ENCODE measurements around the gene POU2F3.

The POU2F3 gene

GRCh38 chr11:120239713-120240640 lies at the start of gene POU2F3:
TSS of gene POU2F3 (plus strand) at chr11:120240140. CDS start at chr11:120240344, 204 bp downstream.
- DNase-seq (ENCODE audit: low spot score): no peak

- no peak for DNase-seq (ENCODE audit: low spot score)
Measured at GRCh38 chr11:120191058-120191457, 48.9 kb upstream of the POU2F3 start.

- DNase-seq (ENCODE audit: low spot score): no peak
Measured at GRCh38 chr11:120192831-120193625, 46.9 kb upstream of the POU2F3 start.

- no peak for DNase-seq (ENCODE audit: low spot score)
Measured at GRCh38 chr11:120194166-120194565, 45.8 kb upstream of the POU2F3 start.

- DNase-seq (ENCODE audit: low spot score): no peak
Measured at GRCh38 chr11:120195601-120196320, 44.2 kb upstream of the POU2F3 start.

GRCh38 chr11:120196826-120197225 lies 43.1 kb upstream of the POU2F3 start:
- DNase-seq (ENCODE audit: low spot score): no peak

- DNase-seq (ENCODE audit: low spot score): no peak
Measured at GRCh38 chr11:120197251-120197891, 42.6 kb upstream of the POU2F3 start.

- no peak for DNase-seq (ENCODE audit: low spot score)
Measured at GRCh38 chr11:120197977-120198376, 42.0 kb upstream of the POU2F3 start.

GRCh38 chr11:120198403-120198786 lies 41.5 kb upstream of the POU2F3 start:
- DNase-seq (ENCODE audit: low spot score): no peak

GRCh38 chr11:120198787-120199469 lies 41.0 kb upstream of the POU2F3 start:
- DNase-seq (ENCODE audit: low spot score): no peak

GRCh38 chr11:120199613-120200012 lies 40.3 kb upstream of the POU2F3 start:
- no peak for DNase-seq (ENCODE audit: low spot score)

- no peak for DNase-seq (ENCODE audit: low spot score)
Measured at GRCh38 chr11:120200677-120201076, 39.3 kb upstream of the POU2F3 start.

- DNase-seq (ENCODE audit: low spot score): no peak
Measured at GRCh38 chr11:120201653-120202052, 38.3 kb upstream of the POU2F3 start.

- no peak for DNase-seq (ENCODE audit: low spot score)
Measured at GRCh38 chr11:120203626-120204025, 36.3 kb upstream of the POU2F3 start.

- DNase-seq (ENCODE audit: low spot score): peak; percentile 77
Measured at GRCh38 chr11:120205596-120206161, 34.3 kb upstream of the POU2F3 start.

GRCh38 chr11:120207512-120207911 lies 32.4 kb upstream of the POU2F3 start:
- DNase-seq (ENCODE audit: low spot score): no peak

GRCh38 chr11:120208001-120208441 lies 31.9 kb upstream of the POU2F3 start:
- no peak for DNase-seq (ENCODE audit: low spot score)

GRCh38 chr11:120208777-120209176 lies 31.2 kb upstream of the POU2F3 start:
- DNase-seq (ENCODE audit: low spot score): no peak

- DNase-seq (ENCODE audit: low spot score): no peak
Measured at GRCh38 chr11:120209746-120210625, 30.0 kb upstream of the POU2F3 start.

Data from COLO829 (cell line).